ENCODE data around the gene FAM168A.

FAM168A gene

GRCh38 chr11:73559743-73560142 is 38.2 kb downstream of the FAM168A start:
- H3K36me3 ChIP-seq (ENCODE audit: control insufficient read depth, insufficient read depth, low read length): no peaks in the 10 kb centered on the region
- no peak overlapping the region for H3K27ac ChIP-seq (ENCODE audit: insufficient read depth, low read depth, low read length, poor library complexity, severe bottlenecking)

GRCh38 chr11:73556966-73557365 is 40.9 kb downstream of the FAM168A start:
- Histone ChIP-seq H3K9me3 (ENCODE audit: control insufficient read depth, low read length) (no peaks in the 10 kb centered on the region), H3K4me3 (ENCODE audit: insufficient read depth, low read depth, low read length) (no peak overlapping the region), H3K27me3 (ENCODE audit: control insufficient read depth, insufficient read depth, low read length, poor library complexity, severe bottlenecking) (no peaks in the 10 kb centered on the region), H3K27ac (ENCODE audit: insufficient read depth, low read depth, low read length, poor library complexity, severe bottlenecking) (no peak overlapping the region), H3K4me1 (ENCODE audit: control insufficient read depth, insufficient read depth, low read length) (no peaks in the 10 kb centered on the region), H3K36me3 (ENCODE audit: control insufficient read depth, insufficient read depth, low read length) (no peaks in the 10 kb centered on the region)
- 81 to 99% methylated on average over 2 to 3 of the region's 3 CpGs for WGBS, 2 experiments

More at GRCh38 chr11:73559743-73560142, 38.2 kb downstream of the FAM168A start:
- Histone ChIP-seq H3K9me3 (ENCODE audit: control insufficient read depth, low read length) (no peaks in the 10 kb centered on the region), H3K27me3 (ENCODE audit: control insufficient read depth, insufficient read depth, low read length, poor library complexity, severe bottlenecking) (no peaks in the 10 kb centered on the region), H3K4me3 (ENCODE audit: insufficient read depth, low read depth, low read length) (no peak overlapping the region), H3K4me1 (ENCODE audit: control insufficient read depth, insufficient read depth, low read length) (no peaks in the 10 kb centered on the region)

GRCh38 chr11:73555615-73556014 is 42.3 kb downstream of the FAM168A start:
- Histone ChIP-seq H3K27me3 (ENCODE audit: control insufficient read depth, insufficient read depth, low read length, poor library complexity, severe bottlenecking) (no peaks in the 10 kb centered on the region), H3K4me1 (ENCODE audit: control insufficient read depth, insufficient read depth, low read length) (no peaks in the 10 kb centered on the region), H3K4me3 (ENCODE audit: insufficient read depth, low read depth, low read length) (no peak overlapping the region), H3K9me3 (ENCODE audit: control insufficient read depth, low read length) (no peaks in the 10 kb centered on the region), H3K36me3 (ENCODE audit: control insufficient read depth, insufficient read depth, low read length) (no peaks in the 10 kb centered on the region), H3K27ac (ENCODE audit: insufficient read depth, low read depth, low read length, poor library complexity, severe bottlenecking) (no peak overlapping the region)
- WGBS, 2 experiments: 88 to 98% methylated on average over 3 of the region's 3 CpGs

GRCh38 chr11:73554671-73555320 is 43.1 kb downstream of the FAM168A start:
- H3K9me3 ChIP-seq (ENCODE audit: control insufficient read depth, low read length): no peaks in the 10 kb centered on the region
- H3K27me3 ChIP-seq (ENCODE audit: control insufficient read depth, insufficient read depth, low read length, poor library complexity, severe bottlenecking): no peaks in the 10 kb centered on the region
- WGBS, 2 experiments: 93 to 97% methylated on average over 1 of the region's 1 CpG
- no peaks in the 10 kb centered on the region for H3K4me1 ChIP-seq (ENCODE audit: control insufficient read depth, insufficient read depth, low read length)
- H3K36me3 ChIP-seq (ENCODE audit: control insufficient read depth, insufficient read depth, low read length): no peaks in the 10 kb centered on the region
- no peak overlapping the region for H3K27ac ChIP-seq (ENCODE audit: insufficient read depth, low read depth, low read length, poor library complexity, severe bottlenecking)
- no peak overlapping the region for H3K4me3 ChIP-seq (ENCODE audit: insufficient read depth, low read depth, low read length)

- Histone ChIP-seq H3K9me3 (ENCODE audit: control insufficient read depth, low read length) (no peaks in the 10 kb centered on the region), H3K27me3 (ENCODE audit: control insufficient read depth, insufficient read depth, low read length, poor library complexity, severe bottlenecking) (no peaks in the 10 kb centered on the region), H3K36me3 (ENCODE audit: control insufficient read depth, insufficient read depth, low read length) (no peaks in the 10 kb centered on the region), H3K27ac (ENCODE audit: insufficient read depth, low read depth, low read length, poor library complexity, severe bottlenecking) (no peak overlapping the region), H3K4me3 (ENCODE audit: insufficient read depth, low read depth, low read length) (no peak overlapping the region), H3K4me1 (ENCODE audit: control insufficient read depth, insufficient read depth, low read length) (no peaks in the 10 kb centered on the region)
- 83 to 96% methylated on average over 2 of the region's 2 CpGs for WGBS, 2 experiments
Observed at GRCh38 chr11:73553266-73553665, 44.6 kb downstream of the FAM168A start.

GRCh38 chr11:73551677-73552076 is 46.2 kb downstream of the FAM168A start:
- H3K27me3 ChIP-seq (ENCODE audit: control insufficient read depth, insufficient read depth, low read length, poor library complexity, severe bottlenecking): no peaks in the 10 kb centered on the region
- 67 to 86% methylated on average over 1 of the region's 1 CpG for WGBS, 2 experiments
- no peaks in the 10 kb centered on the region for H3K9me3 ChIP-seq (ENCODE audit: control insufficient read depth, low read length)
- no peak overlapping the region for H3K27ac ChIP-seq (ENCODE audit: insufficient read depth, low read depth, low read length, poor library complexity, severe bottlenecking)
- no peaks in the 10 kb centered on the region for H3K36me3 ChIP-seq (ENCODE audit: control insufficient read depth, insufficient read depth, low read length)
- no peak overlapping the region for H3K4me3 ChIP-seq (ENCODE audit: insufficient read depth, low read depth, low read length)
- H3K4me1 ChIP-seq (ENCODE audit: control insufficient read depth, insufficient read depth, low read length): no peaks in the 10 kb centered on the region

GRCh38 chr11:73549376-73549775 is 48.5 kb downstream of the FAM168A start:
- H3K4me1 ChIP-seq (ENCODE audit: control insufficient read depth, insufficient read depth, low read length): no peaks in the 10 kb centered on the region
- 94 to 96% methylated on average over 4 of the region's 4 CpGs for WGBS, 2 experiments
- H3K36me3 ChIP-seq (ENCODE audit: control insufficient read depth, insufficient read depth, low read length): no peaks in the 10 kb centered on the region
- H3K4me3 ChIP-seq (ENCODE audit: insufficient read depth, low read depth, low read length): no peak overlapping the region
- H3K27ac ChIP-seq (ENCODE audit: insufficient read depth, low read depth, low read length, poor library complexity, severe bottlenecking): no peak overlapping the region
- H3K27me3 ChIP-seq (ENCODE audit: control insufficient read depth, insufficient read depth, low read length, poor library complexity, severe bottlenecking): no peaks in the 10 kb centered on the region
- no peaks in the 10 kb centered on the region for H3K9me3 ChIP-seq (ENCODE audit: control insufficient read depth, low read length)

- H3K27me3 ChIP-seq (ENCODE audit: control insufficient read depth, insufficient read depth, low read length, poor library complexity, severe bottlenecking): no peaks in the 10 kb centered on the region
- WGBS, 2 experiments: 85 to 100% methylated on average over 1 to 2 of the region's 2 CpGs
- no peak overlapping the region for H3K27ac ChIP-seq (ENCODE audit: insufficient read depth, low read depth, low read length, poor library complexity, severe bottlenecking)
- no peaks in the 10 kb centered on the region for H3K4me1 ChIP-seq (ENCODE audit: control insufficient read depth, insufficient read depth, low read length)
- H3K36me3 ChIP-seq (ENCODE audit: control insufficient read depth, insufficient read depth, low read length): no peaks in the 10 kb centered on the region
- H3K4me3 ChIP-seq (ENCODE audit: insufficient read depth, low read depth, low read length): no peak overlapping the region
- H3K9me3 ChIP-seq (ENCODE audit: control insufficient read depth, low read length): no peaks in the 10 kb centered on the region
Observed at GRCh38 chr11:73547706-73548595, 50.0 kb downstream of the FAM168A start.

GRCh38 chr11:73542175-73542574 is 55.7 kb downstream of the FAM168A start:
- WGBS, 2 experiments: 93 to 95% methylated on average over 1 of the region's 1 CpG
- no peaks in the 10 kb centered on the region for H3K9me3 ChIP-seq (ENCODE audit: control insufficient read depth, low read length)
- H3K27me3 ChIP-seq (ENCODE audit: control insufficient read depth, insufficient read depth, low read length, poor library complexity, severe bottlenecking): no peaks in the 10 kb centered on the region
- H3K4me3 ChIP-seq (ENCODE audit: insufficient read depth, low read depth, low read length): no peak overlapping the region
- no peak overlapping the region for H3K27ac ChIP-seq (ENCODE audit: insufficient read depth, low read depth, low read length, poor library complexity, severe bottlenecking)
- no peaks in the 10 kb centered on the region for H3K36me3 ChIP-seq (ENCODE audit: control insufficient read depth, insufficient read depth, low read length)
- peaks cover 7% of the 10 kb centered on the region for H3K4me1 ChIP-seq (ENCODE audit: control insufficient read depth, insufficient read depth, low read length)

- H3K4me3 ChIP-seq (ENCODE audit: insufficient read depth, low read depth, low read length): no peak overlapping the region
- no peaks in the 10 kb centered on the region for H3K27me3 ChIP-seq (ENCODE audit: control insufficient read depth, insufficient read depth, low read length, poor library complexity, severe bottlenecking)
- no peaks in the 10 kb centered on the region for H3K36me3 ChIP-seq (ENCODE audit: control insufficient read depth, insufficient read depth, low read length)
- H3K4me1 ChIP-seq (ENCODE audit: control insufficient read depth, insufficient read depth, low read length): peaks cover 7% of the 10 kb centered on the region
- no peaks in the 10 kb centered on the region for H3K9me3 ChIP-seq (ENCODE audit: control insufficient read depth, low read length)
- H3K27ac ChIP-seq (ENCODE audit: insufficient read depth, low read depth, low read length, poor library complexity, severe bottlenecking): no peak overlapping the region
- WGBS, 2 experiments: 96 to 97% methylated on average over 5 of the region's 5 CpGs
Observed at GRCh38 chr11:73539506-73540084, 58.3 kb downstream of the FAM168A start.
